ENCODE measurements around the gene ZNF580. TPM values are rescaled to one million over a fixed set of nuclear protein-coding genes. Genes with fewer than 3 reads are reported as not detected.

Gene ZNF580
- total and polyA plus RNA-seq, 12 donors, result 8.0 to 101 (median 46.0) TPM

DNA sequence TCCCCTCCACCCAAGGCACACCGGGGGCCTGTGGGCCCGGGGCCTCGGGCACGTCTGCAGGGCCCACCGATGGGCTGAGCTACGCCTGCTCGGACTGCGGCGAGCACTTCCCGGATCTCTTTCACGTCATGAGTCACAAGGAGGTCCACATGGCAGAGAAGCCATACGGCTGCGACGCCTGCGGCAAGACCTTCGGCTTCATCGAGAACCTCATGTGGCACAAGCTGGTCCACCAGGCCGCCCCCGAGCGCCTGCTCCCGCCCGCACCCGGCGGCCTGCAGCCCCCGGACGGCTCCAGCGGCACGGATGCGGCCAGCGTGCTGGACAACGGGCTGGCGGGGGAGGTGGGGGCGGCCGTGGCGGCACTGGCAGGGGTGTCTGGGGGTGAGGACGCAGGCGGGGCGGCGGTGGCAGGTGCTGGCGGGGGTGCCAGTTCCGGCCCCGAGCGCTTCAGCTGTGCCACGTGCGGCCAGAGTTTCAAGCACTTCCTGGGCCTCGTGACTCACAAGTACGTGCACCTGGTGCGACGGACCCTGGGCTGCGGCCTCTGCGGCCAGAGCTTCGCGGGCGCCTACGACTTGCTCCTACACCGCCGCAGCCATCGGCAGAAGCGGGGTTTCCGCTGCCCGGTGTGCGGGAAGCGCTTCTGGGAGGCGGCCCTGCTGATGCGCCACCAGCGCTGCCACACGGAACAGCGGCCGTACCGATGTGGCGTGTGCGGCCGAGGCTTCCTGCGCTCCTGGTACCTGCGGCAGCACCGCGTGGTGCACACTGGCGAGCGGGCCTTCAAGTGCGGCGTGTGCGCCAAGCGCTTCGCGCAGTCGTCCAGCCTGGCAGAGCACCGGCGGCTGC lies 25.0 kb upstream of the ZNF580 start:
- H3K4me1 ChIP-seq (replicated peaks in 1 of 2), result peaks cover 10 to 27% of the 10 kb centered on the region in 2 donors
- WGBS, 4 donors, result 95 to 98% (median 97%) methylated on average over 32 to 88 of the region's 88 CpGs
- H3K9me3 ChIP-seq (replicated peaks in 1 of 3), result no peaks in the 10 kb centered on the region
- no peak overlapping the region for H3K27ac ChIP-seq
- no peak overlapping the region for H3K4me3 ChIP-seq
- H3K27me3 ChIP-seq, result no peaks in the 10 kb centered on the region
- DNase-seq, result no peak
- peaks cover 0 to 29% of the 10 kb centered on the region in 2 donors for H3K36me3 ChIP-seq (replicated peaks in 1 of 2)
- intact Hi-C loops (cut with DNase I), result no loop called here
- no peak for TF ChIP-seq POLR2A (IDR thresholded peaks at IDR 0.05)
- TF ChIP-seq CTCF (IDR thresholded peaks at IDR 0.05), result no peak

DNA sequence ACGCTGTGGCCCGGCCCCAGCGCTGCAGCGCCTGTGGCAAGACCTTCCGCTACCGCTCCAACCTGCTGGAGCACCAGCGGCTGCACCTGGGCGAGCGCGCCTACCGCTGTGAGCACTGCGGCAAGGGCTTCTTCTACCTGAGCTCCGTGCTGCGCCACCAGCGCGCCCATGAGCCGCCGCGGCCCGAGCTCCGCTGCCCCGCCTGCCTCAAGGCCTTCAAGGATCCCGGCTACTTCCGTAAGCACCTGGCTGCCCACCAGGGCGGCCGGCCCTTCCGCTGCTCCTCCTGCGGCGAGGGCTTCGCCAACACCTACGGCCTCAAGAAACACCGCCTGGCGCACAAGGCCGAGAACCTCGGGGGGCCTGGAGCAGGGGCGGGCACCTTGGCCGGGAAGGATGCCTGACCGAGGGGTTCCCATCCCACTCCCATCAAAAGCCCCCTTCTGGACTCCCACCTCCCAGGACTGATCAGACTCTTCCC lies 24.4 kb upstream of the ZNF580 start:
- no peak for TF ChIP-seq POLR2A (IDR thresholded peaks at IDR 0.05)
- TF ChIP-seq CTCF (IDR thresholded peaks at IDR 0.05), result no peak
- 96 to 100% (median 98%) methylated on average over 2 to 38 of the region's 38 CpGs for WGBS, 4 donors
- H3K4me1 ChIP-seq (replicated peaks in 1 of 2), result peaks cover 4 to 20% of the 10 kb centered on the region in 2 donors
- peaks cover 0 to 34% of the 10 kb centered on the region in 2 donors for H3K36me3 ChIP-seq (replicated peaks in 1 of 2)
- no peak for DNase-seq
- H3K27ac ChIP-seq, result no peak overlapping the region
- no peaks in the 10 kb centered on the region for H3K9me3 ChIP-seq (replicated peaks in 1 of 3)
- intact Hi-C loops (cut with DNase I), result no loop called here
- H3K4me3 ChIP-seq, result no peak overlapping the region
- H3K27me3 ChIP-seq, result no peaks in the 10 kb centered on the region

DNA sequence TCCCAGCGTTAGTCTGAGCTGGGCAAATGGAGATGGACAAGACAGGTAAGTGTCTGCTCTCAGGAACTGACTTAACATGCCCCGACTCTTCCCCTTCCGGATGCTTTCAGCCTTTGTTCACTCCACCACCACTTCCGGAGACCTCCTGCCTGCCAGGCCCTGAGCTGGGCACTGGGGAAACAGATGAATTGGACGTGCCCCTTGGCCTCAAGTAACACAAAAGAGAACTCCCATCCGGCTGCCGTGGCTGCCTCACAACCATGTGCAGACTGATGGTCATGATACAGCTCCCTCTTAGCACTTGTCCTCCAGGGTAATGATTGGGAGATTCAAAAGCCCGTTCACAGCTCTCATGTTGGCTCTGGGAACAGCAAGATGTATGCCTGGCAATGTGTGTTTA lies 23.4 kb upstream of the ZNF580 start:
- Histone ChIP-seq H3K27me3 (no peaks in the 10 kb centered on the region), H3K36me3 (replicated peaks in 1 of 2) (peaks cover 0 to 38% of the 10 kb centered on the region in 2 donors), H3K4me1 (replicated peaks in 1 of 2) (peaks cover 0 to 11% of the 10 kb centered on the region in 2 donors), H3K4me3 (no peak overlapping the region), H3K27ac (no peak overlapping the region), H3K9me3 (replicated peaks in 1 of 3) (no peaks in the 10 kb centered on the region)
- DNase-seq, result no peak
- TF ChIP-seq POLR2A (IDR thresholded peaks at IDR 0.05) (no peak), CTCF (IDR thresholded peaks at IDR 0.05) (no peak)
- intact Hi-C loops (cut with DNase I), result no loop called here
- 86 to 92% (median 89%) methylated on average over 5 to 8 of the region's 8 CpGs for WGBS, 4 donors

- Histone ChIP-seq H3K27ac (peak overlapping the region in 1 of 5 donors; percentile 65), H3K36me3 (replicated peaks in 1 of 2) (peaks cover 0 to 38% of the 10 kb centered on the region in 2 donors), H3K4me1 (replicated peaks in 1 of 2) (peaks cover 0 to 17% of the 10 kb centered on the region in 2 donors), H3K9me3 (replicated peaks in 1 of 3) (no peaks in the 10 kb centered on the region), H3K27me3 (no peaks in the 10 kb centered on the region), H3K4me3 (no peak overlapping the region)
- intact Hi-C loops (cut with DNase I), result no loop called here
- 80 to 88% (median 86%) methylated on average over 7 of the region's 7 CpGs for whole genome bisulfite sequencing, 4 donors
- TF ChIP-seq POLR2A (IDR thresholded peaks at IDR 0.05), result no peak
- no peak for TF ChIP-seq CTCF (IDR thresholded peaks at IDR 0.05)
- no peak for DNase-seq
Measured at GRCh38 chr19:55618426-55618825, 22.4 kb upstream of the ZNF580 start.
